NCI-H2171 treated with DMSO at 0.1 percent for 48 hours (cell line): ENCODE data around the gene E2F4.

ENCODE experiments used
- DNase-seq: peaks from one replicate; lab custom pipeline; 2025; lab: John Stamatoyannopoulos, UW

E2F4 gene, protein sequence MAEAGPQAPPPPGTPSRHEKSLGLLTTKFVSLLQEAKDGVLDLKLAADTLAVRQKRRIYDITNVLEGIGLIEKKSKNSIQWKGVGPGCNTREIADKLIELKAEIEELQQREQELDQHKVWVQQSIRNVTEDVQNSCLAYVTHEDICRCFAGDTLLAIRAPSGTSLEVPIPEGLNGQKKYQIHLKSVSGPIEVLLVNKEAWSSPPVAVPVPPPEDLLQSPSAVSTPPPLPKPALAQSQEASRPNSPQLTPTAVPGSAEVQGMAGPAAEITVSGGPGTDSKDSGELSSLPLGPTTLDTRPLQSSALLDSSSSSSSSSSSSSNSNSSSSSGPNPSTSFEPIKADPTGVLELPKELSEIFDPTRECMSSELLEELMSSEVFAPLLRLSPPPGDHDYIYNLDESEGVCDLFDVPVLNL

GRCh38 chr16:67191995-67192681 is at the start of gene E2F4:
E2F4 (plus strand) TSS chr16:67192155; CDS start chr16:67192228, 73 bp downstream.
- DNase-seq = peak; percentile 87

GRCh38 chr16:67142342-67142741 is 49.6 kb upstream of the E2F4 start:
- no peak for DNase-seq

- no peak for DNase-seq
These were observed 47.0 kb upstream of the E2F4 start for GRCh38 chr16:67144943-67145342.

DNA sequence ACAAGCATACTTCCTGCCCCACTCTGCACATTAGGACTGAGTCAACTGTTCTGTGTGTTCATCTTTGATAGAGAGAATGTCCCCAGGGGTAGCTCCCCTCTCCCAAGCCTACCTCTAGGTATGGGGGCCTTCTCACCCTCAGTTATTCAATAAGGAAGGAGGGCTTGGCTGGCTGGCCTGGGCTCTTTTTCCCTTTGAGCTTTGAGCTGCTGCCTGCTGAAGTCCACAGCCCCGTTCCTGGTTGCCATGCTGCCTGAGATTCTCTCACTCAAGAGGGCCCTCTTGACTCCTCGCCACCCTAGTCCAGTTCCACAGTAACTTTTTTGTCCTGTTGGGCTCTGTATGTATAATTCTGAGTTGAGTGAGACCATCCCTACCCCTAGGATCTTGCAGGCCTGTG is 46.2 kb upstream of the E2F4 start:
- no peak for DNase-seq

GRCh38 chr16:67146523-67147357 is 45.2 kb upstream of the E2F4 start:
- no peak for DNase-seq

- DNase-seq = no peak
These were observed 44.4 kb upstream of the E2F4 start for GRCh38 chr16:67147437-67148140.

DNA sequence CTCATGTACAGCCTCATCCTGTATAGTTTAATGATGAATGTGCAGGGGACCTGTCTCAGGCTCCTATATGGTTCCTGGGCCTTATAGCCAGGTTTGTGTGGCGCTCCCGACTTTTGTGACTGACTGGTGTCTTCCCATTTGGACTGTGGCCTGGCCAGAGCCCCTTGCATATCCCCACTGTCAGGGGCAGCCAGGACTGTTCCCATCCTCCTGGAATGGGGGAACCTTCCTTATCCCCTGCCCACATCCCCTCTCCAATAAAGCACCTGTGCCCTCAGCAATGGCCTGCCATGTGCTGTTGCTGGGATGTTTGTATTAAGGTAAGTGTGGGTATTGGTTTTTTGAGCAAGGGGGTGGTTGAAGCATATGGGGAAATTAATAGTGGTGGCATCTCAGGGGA is 43.7 kb upstream of the E2F4 start:
- DNase-seq = no peak

- no peak for DNase-seq
These were observed 43.2 kb upstream of the E2F4 start for GRCh38 chr16:67148656-67149275.

DNA sequence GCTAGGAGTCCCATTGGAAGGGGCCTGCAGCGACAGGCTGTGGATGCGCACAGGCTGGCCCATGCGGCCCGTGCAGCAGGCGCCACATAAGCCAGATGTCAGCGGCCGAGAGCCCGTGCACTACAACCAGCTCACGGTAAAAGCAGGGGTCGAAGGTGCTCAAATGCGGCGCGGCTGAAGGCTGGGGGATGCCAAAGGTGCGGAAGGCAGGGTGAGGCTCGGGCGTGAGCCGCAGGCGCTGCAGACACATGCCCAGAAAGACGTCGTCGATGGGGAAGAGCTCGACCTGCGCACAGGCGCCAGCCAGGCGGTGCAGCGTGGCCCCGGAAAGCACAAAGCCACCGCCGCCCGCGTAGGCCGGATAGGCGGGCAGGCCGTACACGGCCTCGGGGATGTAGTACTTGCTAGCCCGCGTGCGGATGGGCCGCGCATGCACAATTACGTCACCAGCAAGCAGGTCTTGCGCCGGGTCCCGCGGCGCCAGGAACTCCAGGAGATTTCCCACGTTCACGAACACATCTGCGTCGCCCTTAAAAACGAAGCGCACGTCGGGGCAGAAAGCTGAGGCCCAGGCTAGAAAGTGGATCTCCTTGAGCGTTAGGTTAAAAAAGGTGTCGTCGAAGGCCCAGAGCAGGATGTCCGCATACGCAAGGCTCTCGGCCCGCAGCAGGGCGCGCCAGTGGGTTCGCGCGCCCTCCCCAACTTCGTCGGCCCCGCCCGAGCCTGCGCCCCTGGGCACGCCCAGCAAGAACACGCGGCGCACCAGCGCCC is 42.5 kb upstream of the E2F4 start:
- DNase-seq = no peak

DNA sequence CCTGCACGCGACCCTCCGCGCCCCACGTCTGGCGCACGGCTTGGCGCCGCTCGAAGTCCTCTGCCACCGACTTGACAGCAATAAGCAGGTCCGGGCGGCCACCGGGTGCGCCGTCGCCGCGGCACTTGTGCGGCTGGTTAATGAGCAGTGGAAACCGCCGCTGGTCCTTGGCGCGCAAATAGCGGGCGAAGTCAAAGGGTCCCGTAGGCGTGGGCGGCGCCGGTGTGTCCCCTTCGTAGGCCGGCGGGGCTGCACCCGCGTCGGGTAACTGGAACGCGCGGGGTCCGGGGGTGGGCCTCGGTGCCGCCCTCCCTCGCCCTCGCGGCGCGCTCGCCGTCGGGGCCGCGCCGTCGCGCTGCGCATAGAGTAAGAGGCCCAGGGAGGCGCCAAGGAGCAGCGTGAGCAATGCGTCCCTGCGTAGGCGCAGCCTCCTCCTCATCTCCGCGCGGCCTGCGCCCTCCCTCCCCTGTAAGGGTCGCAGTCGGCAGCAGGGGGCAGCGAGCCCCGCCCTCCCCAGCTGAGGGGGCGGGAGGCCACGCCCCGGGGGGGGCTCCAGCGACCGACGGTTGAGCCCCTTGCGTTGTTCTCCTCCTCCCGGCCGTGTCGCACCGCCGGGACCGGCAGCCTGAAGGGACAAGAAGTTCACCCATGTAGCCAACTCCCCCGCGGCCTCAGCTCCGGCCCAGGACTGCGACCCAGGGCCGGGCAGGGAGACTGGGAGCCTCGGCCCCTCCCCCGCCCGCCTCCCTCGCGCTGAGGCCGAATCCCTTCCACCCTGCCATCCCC is 41.7 kb upstream of the E2F4 start:
- peak; percentile 66 for DNase-seq

DNA sequence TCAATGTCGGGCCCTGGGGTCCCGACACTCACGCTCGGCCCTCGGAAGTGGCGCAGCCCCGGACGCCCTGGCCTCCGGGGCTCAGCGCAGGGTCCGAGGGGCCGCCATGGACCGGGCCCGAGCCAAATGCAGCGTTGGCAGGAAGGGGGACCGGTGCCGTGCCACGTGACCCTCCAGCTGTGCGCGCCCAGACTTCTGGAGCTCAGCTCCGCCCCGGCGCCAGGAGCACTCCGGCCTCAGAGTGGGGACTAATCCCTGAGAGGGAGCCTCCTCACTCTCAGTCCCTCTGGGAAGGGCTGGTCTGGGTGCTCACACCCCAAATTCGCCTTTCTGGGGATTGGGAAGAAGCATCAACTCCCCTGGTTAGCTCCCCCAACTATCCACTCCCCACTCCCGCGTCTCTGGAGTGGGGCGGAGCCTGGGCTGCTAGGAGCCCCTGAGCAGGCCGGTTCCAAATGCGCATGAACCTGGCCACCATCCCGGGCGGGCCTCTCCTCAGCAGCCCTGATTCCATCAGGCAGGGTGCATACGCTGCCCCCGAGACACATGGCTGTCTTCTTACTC is 41.0 kb upstream of the E2F4 start, which contains the start of gene B3GNT9:
B3GNT9 (minus strand) TSS at position 166 of the 564 bp plus-strand sequence. CDS start 513 bp downstream, outside the sequence.
- DNase-seq = peak; percentile 84

- peak; percentile 12 for DNase-seq
These were observed 40.4 kb upstream of the E2F4 start for GRCh38 chr16:67151431-67152097.

GRCh38 chr16:67154578-67155294 is 37.2 kb upstream of the E2F4 start:
- no peak for DNase-seq

DNA sequence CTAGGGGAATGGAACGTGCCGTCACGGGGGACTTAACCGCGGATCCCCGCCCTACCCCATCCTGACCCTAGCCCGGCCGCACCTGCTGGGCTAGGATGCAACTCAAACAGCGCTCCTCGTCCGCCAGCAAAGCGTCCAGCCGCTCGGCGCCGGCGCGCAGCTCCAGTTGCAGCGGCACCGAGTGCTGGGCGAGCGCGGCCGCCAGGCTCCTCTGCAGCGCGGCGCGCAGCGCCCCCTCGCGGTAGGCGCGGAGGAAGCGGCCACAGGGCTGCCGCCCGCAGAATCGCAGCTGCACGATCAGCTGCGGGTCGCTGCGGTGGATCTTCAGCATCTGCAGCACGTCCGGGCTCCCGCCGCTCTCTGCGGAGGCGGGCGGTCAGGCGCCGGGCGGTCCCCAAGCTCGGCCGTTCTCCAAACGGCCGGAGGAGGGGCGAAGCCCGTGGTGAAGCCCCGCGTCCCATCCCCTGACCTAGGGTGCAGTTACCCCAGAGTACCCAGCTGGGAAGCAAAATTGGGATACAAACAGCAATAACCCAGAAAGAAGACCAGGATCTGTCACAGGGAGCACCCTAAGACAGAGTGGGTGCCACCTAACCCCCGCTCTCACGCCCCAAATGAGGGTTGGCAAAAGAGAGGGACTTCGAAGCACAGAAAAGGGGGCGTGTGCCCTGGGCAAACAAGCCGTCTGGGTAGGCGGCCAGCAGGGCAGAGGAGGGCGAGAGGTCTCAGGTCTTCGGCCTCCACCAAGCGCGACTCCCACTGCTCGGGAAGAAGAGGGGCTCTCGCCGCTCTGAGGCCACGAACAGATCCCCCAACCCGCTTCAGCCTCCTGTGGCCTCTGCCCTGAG is 36.4 kb upstream of the E2F4 start:
- peak; percentile 63 for DNase-seq

DNA sequence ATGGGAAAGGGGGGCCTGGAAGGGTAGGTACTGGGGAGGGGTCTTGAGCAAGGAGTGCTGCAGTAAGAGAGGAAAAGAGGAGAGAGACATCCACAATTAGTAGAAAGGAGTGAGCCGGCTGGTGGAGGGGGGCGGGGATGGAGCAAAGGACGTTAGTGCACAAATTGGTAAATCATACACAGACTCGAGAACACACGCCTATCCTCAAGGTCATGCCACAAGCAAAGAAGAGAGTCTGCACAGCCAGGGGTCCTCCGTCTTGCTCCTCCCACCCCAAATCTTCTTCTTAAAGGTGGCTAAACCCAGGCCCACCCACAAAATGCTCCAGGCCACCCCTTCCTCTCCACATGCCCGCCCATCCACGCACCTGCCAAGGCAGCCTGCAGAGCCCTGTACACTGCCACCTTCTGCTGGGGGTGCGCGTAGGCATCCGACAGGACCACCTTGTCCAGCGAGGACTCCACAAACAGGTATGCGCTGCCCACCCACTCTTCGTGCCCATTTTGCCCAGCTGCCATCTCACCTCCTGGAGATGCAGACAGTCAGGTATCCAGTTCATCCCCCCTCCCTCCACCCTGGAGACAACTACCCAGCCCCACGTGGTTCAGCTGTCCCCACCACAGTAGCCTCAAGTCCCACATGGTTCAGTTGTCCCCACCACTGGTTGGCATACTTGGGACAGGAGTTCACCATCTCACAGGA is 35.7 kb upstream of the E2F4 start:
- no peak for DNase-seq

DNA sequence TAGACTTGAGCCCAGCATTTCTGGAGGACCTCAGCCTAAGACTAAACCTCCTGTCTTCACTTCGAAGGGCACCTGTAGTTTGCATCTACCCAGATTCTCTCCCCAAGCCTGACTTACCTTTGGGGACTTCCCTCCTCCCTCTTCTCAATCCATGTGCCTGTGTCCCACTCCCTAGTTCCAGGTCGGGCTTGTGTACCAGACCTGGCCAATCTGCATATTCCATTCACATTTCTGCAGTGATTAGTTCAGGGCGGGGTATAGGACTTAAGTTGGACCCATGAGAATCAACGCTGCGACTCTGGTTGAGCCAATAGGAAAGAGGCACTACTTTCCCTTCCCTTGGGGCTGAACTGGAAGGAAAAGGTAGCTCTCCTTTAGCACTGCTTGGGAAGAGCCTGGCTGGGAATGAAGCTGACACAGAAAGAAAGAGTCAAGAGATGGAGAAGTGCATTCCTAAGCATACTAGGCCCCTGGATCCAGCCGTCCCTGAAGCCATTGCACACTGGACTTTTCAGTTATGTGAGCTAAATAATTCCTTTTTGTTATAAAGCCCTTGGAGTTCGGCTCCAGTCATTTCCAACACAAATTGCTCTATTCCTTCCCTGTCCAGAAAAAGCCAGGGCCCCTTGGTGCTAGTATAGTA is 34.7 kb upstream of the E2F4 start:
- DNase-seq = no peak
